Stomach (tissue), 9 donors: ENCODE results near the gene GRIN2C. TPM values are rescaled to one million over a fixed set of nuclear protein-coding genes. Genes with fewer than 3 reads are reported as not detected.
A peak's percentile ranks its signal among the peaks of the same experiment; 100 is the strongest.

Experiments used
- DNase-seq, 2 donors: peaks; one replicate each; pipeline versions ENCODE4 v3.0.0 to v3.0.0-alpha.2; 2013 to 2019
- H3K27ac ChIP-seq, 5 donors: fragments of 200-600 bp in 4 of 5; sonication (generic) in 4 of 5; one replicate each; pipeline ENCODE4 v1.5.1; 2013 to 2019; ENCODE audit warnings: mild to moderate bottlenecking in 1 of 5, moderate library complexity in 1 of 5
- H3K27me3 ChIP-seq, 3 donors: fragments of 200-600 bp; sonication (generic); one replicate each; pipeline ENCODE4 v1.5.1; 2017 to 2019; ENCODE audit warnings: mixed run types in 1 of 3
- H3K36me3 ChIP-seq, 4 donors: fragments of 200-600 bp; sonication (generic); 1 replicate in 3 of 4; 2 replicates in 1 of 4; pipeline ENCODE4 v1.5.1; 2016 to 2019
- H3K4me1 ChIP-seq, 4 donors: fragments of 200-600 bp; sonication (generic); one replicate each; pipeline ENCODE4 v1.5.1; 2016 to 2019
- H3K4me3 ChIP-seq, 4 donors: fragments of 200-600 bp; sonication (generic) in 3 of 4; one replicate each; pipeline ENCODE4 v1.5.1; 2016 to 2019; ENCODE audit warnings: mild to moderate bottlenecking in 1 of 4
- H3K9me3 ChIP-seq, 4 donors: fragments of 200-600 bp; sonication (generic); one replicate each; pipeline ENCODE4 v1.5.1; 2016 to 2019
- CTCF ChIP-seq, 7 experiments: fragments of 450-650 bp in 4 of 7; fragments of 200-600 bp in 3 of 7; sonication (generic) in 3 of 7; IDR thresholded peaks; one replicate each; pipeline ENCODE4 v1.5.1; 2016 to 2019; ENCODE audit warnings: antibody characterized with exemption in 7 of 7, control low read depth in 2 of 7, mild to moderate bottlenecking in 1 of 7
- EP300 ChIP-seq: sonication (generic); formaldehyde crosslinking; IDR thresholded peaks from one replicate; pipeline ENCODE4 v1.6.1; 2017; ENCODE audit warnings: antibody characterized with exemption
- POLR2A ChIP-seq, 4 donors: fragments of 450-650 bp; IDR thresholded peaks; one replicate each; pipeline ENCODE4 v1.6.1; 2016; ENCODE audit warnings: antibody characterized with exemption in 4 of 4, control low read depth in 2 of 4, mild to moderate bottlenecking in 1 of 4, moderate library complexity in 1 of 4
- POLR2AphosphoS5 ChIP-seq, 3 donors: sonication (generic); formaldehyde crosslinking; IDR thresholded peaks; one replicate each; pipeline ENCODE4 v1.6.1; 2016; ENCODE audit warnings: antibody characterized with exemption in 3 of 3
- WGBS, 5 donors: extraction: QIAGEN DNeasy Blood & Tissue Kit in 3 of 5; methylation state at CpG; one replicate each; pipeline versions ENCODE4 v1.1.5 to v1.1.7; 2013 to 2018; 5-methylcytosine and 5-hydroxymethylcytosine counted together
- intact Hi-C: fragments of 100-400 bp; cut with DNase I; formaldehyde crosslinking; loops from one replicate; pipeline ENCODE4 v1.15.1; 2023; ENCODE audit warnings: low total_unique reads
- polyA plus RNA-seq, 3 donors: library from polyadenylated mRNA; stranded (reverse); fragments of 200-250 nt; gene quantifications; one replicate each; pipeline ENCODE4 v1.2.3, GENCODE V29; 2013
- total RNA-seq, 5 donors: library from RNA; depleted of rRNA; stranded (reverse); fragments of >200 nt; gene quantifications; one replicate each; pipeline versions ENCODE4 v1.1.0 to v1.2.3, GENCODE V29; 2014 to 2016
- donor health status: healthy with polysubstance abuse.
- donor health status: Bipolar disorder and iron deficiency.
- donor health status: healthy.

GRIN2C gene
- total and polyA plus RNA-seq, 8 donors, result 0.33 to 0.55 TPM; not detected in 6

DNA sequence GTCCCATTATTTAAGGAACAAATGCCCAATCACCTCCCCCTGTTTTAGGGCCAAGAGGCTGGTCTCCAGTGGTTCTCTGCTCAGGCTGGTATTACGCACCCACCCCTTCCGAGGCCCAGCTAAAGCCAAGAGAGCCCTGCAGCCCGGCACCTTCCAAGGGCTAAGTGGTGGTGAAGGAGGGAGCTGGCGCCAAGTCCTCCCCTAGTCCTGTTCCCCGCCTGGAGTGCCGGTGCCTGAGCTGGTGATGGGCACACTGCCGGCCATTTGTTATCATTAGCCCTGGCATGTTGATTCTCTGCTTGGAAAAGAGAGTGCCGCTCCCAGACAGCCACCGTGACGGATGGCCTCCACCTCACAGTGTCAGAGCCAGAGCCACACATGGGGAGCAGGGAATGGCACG, 31.9 kb downstream of the GRIN2C start:
- no peak overlapping the region for H3K27ac ChIP-seq
- 83 to 93% (median 90%) methylated on average over 5 to 11 of the region's 11 CpGs for WGBS, 5 donors
- H3K4me3 ChIP-seq, result no peak overlapping the region
- no peaks in the 10 kb centered on the region for H3K9me3 ChIP-seq
- peaks cover 0 to 61% (median 51%) of the 10 kb centered on the region in 4 donors for H3K36me3 ChIP-seq
- H3K4me1 ChIP-seq, result peaks cover 0 to 2% (median 0%) of the 10 kb centered on the region in 4 donors
- DNase-seq, result no peak
- intact Hi-C loops, result no loop called here
- H3K27me3 ChIP-seq, result no peaks in the 10 kb centered on the region
- TF ChIP-seq POLR2AphosphoS5 (IDR thresholded peaks at IDR 0.05) (no peak), POLR2A (IDR thresholded peaks at IDR 0.05) (no peak), EP300 (no peak), CTCF (IDR thresholded peaks at IDR 0.05) (no peak)

DNA sequence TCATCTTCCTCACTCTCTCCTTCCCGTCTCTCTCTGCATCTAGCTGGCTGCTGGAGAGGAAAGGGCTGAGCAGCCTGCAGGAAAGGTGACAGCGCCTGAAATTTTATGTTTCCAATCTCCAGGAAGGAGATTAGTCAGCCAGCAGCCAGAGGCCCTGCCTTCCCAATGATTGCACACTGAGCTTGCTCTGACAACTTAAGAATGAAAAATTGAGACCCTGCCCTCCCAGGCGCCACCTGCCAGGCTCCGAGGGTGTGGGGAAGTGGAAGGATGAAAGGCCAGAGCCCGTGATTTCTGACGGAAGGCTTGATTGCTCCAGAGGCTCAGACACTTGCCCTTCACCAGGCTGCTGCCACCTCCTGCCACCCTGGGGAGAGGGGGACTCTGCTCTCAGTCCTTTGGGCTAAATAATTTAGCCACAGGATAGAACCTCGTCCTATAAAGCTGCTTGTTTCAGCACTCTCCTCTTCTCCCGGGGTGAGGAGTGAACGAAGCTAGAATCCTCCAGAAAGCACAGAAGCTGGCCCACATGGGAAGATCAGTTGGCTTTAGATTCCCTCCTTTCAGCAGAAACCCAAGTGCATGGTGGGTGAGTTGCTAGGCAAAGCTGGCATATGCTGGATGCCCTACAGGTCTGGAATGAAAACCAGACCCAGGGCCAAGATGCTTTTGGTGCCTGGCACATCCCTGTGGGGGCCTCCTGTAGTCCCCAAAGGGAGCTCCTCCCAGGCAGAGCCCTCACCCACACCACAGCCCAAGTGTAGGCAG, 33.5 kb downstream of the GRIN2C start:
- intact Hi-C loops, result no loop called here
- no peak overlapping the region for H3K4me3 ChIP-seq
- WGBS, 5 donors, result 77 to 88% (median 85%) methylated on average over 9 of the region's 9 CpGs

GRCh38 chr17:74824961-74825627, 34.6 kb downstream of the GRIN2C start:
- H3K27me3 ChIP-seq, result no peaks in the 10 kb centered on the region
- H3K4me3 ChIP-seq, result no peak overlapping the region
- peaks cover 0 to 15% (median 0%) of the 10 kb centered on the region in 4 donors for H3K4me1 ChIP-seq
- 58 to 80% (median 75%) methylated on average over 8 to 11 of the region's 11 CpGs for WGBS, 5 donors
- peaks cover 0 to 74% (median 59%) of the 10 kb centered on the region in 4 donors for H3K36me3 ChIP-seq
- intact Hi-C loops, result no loop called here
- TF ChIP-seq CTCF (IDR thresholded peaks at IDR 0.05) (no peak), POLR2AphosphoS5 (IDR thresholded peaks at IDR 0.05) (no peak), POLR2A (IDR thresholded peaks at IDR 0.05) (no peak), EP300 (no peak)
- H3K27ac ChIP-seq, result no peak overlapping the region
- DNase-seq, result no peak
- H3K9me3 ChIP-seq, result no peaks in the 10 kb centered on the region

More for the DNA sequence above, 33.5 kb downstream of the GRIN2C start:
- Histone ChIP-seq H3K36me3 (peaks cover 0 to 74% (median 59%) of the 10 kb centered on the region in 4 donors), H3K9me3 (no peaks in the 10 kb centered on the region), H3K27ac (no peak overlapping the region), H3K4me1 (peaks cover 0 to 15% (median 0%) of the 10 kb centered on the region in 4 donors), H3K27me3 (no peaks in the 10 kb centered on the region)
- DNase-seq, result peak in 1 of 2 donors; percentile 56
- TF ChIP-seq POLR2A (IDR thresholded peaks at IDR 0.05) (no peak), EP300 (no peak), POLR2AphosphoS5 (IDR thresholded peaks at IDR 0.05) (no peak), CTCF (IDR thresholded peaks at IDR 0.05) (no peak)

DNA sequence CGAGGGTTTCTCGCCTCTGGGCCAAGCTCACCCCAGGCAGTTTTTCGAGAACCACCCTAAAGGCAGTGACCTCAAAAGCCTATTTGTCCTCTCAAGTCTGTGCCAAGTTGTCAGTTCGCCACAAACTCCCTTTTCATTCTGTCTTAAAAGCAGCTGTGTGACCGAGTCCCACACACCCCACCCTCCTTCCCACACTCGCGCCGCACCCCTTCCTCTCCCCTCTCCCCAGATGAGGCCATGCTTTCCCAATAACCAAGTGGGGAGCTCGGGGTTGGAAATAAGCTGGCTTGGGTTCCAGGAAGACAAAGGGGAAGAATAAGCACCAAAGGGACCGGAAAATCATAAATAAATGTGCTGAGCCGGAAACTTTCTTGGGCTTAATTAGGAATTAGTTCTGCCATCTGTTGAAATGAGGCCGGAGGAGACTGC, 36.7 kb downstream of the GRIN2C start:
- Histone ChIP-seq H3K4me3 (no peak overlapping the region), H3K27ac (peak overlapping the region in 1 of 5 donors; percentile 39), H3K9me3 (no peaks in the 10 kb centered on the region), H3K4me1 (peaks cover 0 to 15% (median 0%) of the 10 kb centered on the region in 4 donors), H3K27me3 (no peaks in the 10 kb centered on the region), H3K36me3 (peaks cover 0 to 76% (median 57%) of the 10 kb centered on the region in 4 donors)
- WGBS, 5 donors, result 71 to 77% (median 72%) methylated on average over 12 of the region's 12 CpGs
- intact Hi-C loops, result no loop called here
- no peak for DNase-seq
- TF ChIP-seq POLR2AphosphoS5 (IDR thresholded peaks at IDR 0.05), result no peak
- no peak for TF ChIP-seq CTCF (IDR thresholded peaks at IDR 0.05)
- TF ChIP-seq EP300, result no peak
- no peak for TF ChIP-seq POLR2A (IDR thresholded peaks at IDR 0.05)
